ENCODE results near the gene DCTN2. TPM values are rescaled to one million over a fixed set of nuclear protein-coding genes. Genes with fewer than 3 reads are reported as not detected.

DCTN2 gene
- total and polyA plus RNA-seq, 11 donors, result 62.3 to 228 (median 109) TPM

- Histone ChIP-seq H3K36me3 (peaks cover 9 to 97% (median 83%) of the 10 kb centered on the region in 9 donors), H3K9me3 (no peaks in the 10 kb centered on the region), H3K4me3 (no peak overlapping the region), H3K27me3 (no peaks in the 10 kb centered on the region), H3K27ac (no peak overlapping the region), H3K4me1 (no peaks in the 10 kb centered on the region)
- TF ChIP-seq CTCF (IDR thresholded peaks at IDR 0.05) (no peak), POLR2A (IDR thresholded peaks at IDR 0.05) (no peak)
- no peak for DNase-seq
- intact Hi-C loops (cut with DNase I), result no loop called here
- ATAC-seq, result no peak
- 86 to 92% (median 90%) methylated on average over 8 of the region's 8 CpGs for WGBS, 4 donors
Measured at GRCh38 chr12:57533108-57533507, 13.9 kb downstream of the DCTN2 start.

- no peaks in the 10 kb centered on the region for H3K9me3 ChIP-seq
- no peak for ATAC-seq
- H3K27ac ChIP-seq, result no peak overlapping the region
- WGBS, 4 donors, result 67 to 100% (median 85%) methylated on average over 1 of the region's 1 CpG
- TF ChIP-seq POLR2A (IDR thresholded peaks at IDR 0.05) (no peak), CTCF (IDR thresholded peaks at IDR 0.05) (no peak)
- no peak for DNase-seq
- H3K36me3 ChIP-seq, result peaks cover 9 to 99% (median 88%) of the 10 kb centered on the region in 9 donors
- H3K4me3 ChIP-seq, result no peak overlapping the region
- no peaks in the 10 kb centered on the region for H3K4me1 ChIP-seq
- no peaks in the 10 kb centered on the region for H3K27me3 ChIP-seq
- intact Hi-C loops (cut with DNase I), result no loop called here
Measured at GRCh38 chr12:57531836-57532235, 15.2 kb downstream of the DCTN2 start.

- Histone ChIP-seq H3K27me3 (no peaks in the 10 kb centered on the region), H3K4me1 (peaks cover 0 to 2% (median 0%) of the 10 kb centered on the region in 12 donors), H3K27ac (no peak overlapping the region), H3K36me3 (peaks cover 9 to 100% (median 96%) of the 10 kb centered on the region in 9 donors), H3K9me3 (no peaks in the 10 kb centered on the region), H3K4me3 (no peak overlapping the region)
- intact Hi-C loops (cut with DNase I), result no loop called here
- ATAC-seq (no peak), DNase-seq (no peak)
- TF ChIP-seq CTCF (IDR thresholded peaks at IDR 0.05) (no peak), POLR2A (IDR thresholded peaks at IDR 0.05) (no peak)
- WGBS, 4 donors, result 69 to 81% (median 77%) methylated on average over 5 of the region's 5 CpGs
Measured at GRCh38 chr12:57530396-57531142, 16.4 kb downstream of the DCTN2 start.

- WGBS, 4 donors, result 61 to 72% (median 67%) methylated on average over 6 of the region's 6 CpGs
- H3K4me1 ChIP-seq, result peaks cover 0 to 9% (median 4%) of the 10 kb centered on the region in 12 donors
- H3K9me3 ChIP-seq, result no peaks in the 10 kb centered on the region
- H3K27ac ChIP-seq, result no peak overlapping the region
- TF ChIP-seq POLR2A (IDR thresholded peaks at IDR 0.05) (no peak), CTCF (IDR thresholded peaks at IDR 0.05) (no peak)
- H3K27me3 ChIP-seq, result no peaks in the 10 kb centered on the region
- ATAC-seq (no peak), DNase-seq (no peak)
- peaks cover 9 to 100% (median 95%) of the 10 kb centered on the region in 9 donors for H3K36me3 ChIP-seq
- intact Hi-C loops (cut with DNase I), result no loop called here
- no peak overlapping the region for H3K4me3 ChIP-seq
Measured at GRCh38 chr12:57529831-57530230, 17.2 kb downstream of the DCTN2 start.

Measured in heart left ventricle (tissue), 16 donors.